ENCODE results near the gene ITGAD. TPM values are rescaled to one million over a fixed set of nuclear protein-coding genes. Genes with fewer than 3 reads are reported as not detected.

Gene ITGAD
- total and polyA plus RNA-seq, 2 of the 8 experiments (the other 6 are each of a cell fraction or from before 2014, with no cell fraction given) = 0.06 TPM; not detected in 1

GRCh38 chr16:31397096-31397660, 4.0 kb downstream of the ITGAD start:
- Histone ChIP-seq H3K18ac (ENCODE audit: extremely low read depth, low read length) (no peak overlapping the region), H3K9ac (replicated peaks in 1 of 4; ENCODE audit: extremely low read depth in 1 of 4, low read depth in 3 of 4, low read length in 3 of 4) (no peak overlapping the region), H3K27me3 (replicated peaks in 1 of 4; ENCODE audit: control insufficient read depth in 3 of 4, extremely low read depth in 1 of 4, insufficient read depth in 3 of 4, low read length in 3 of 4) (no peaks in the 10 kb centered on the region), H3K79me2 (ENCODE audit: control insufficient read depth in 1 of 2, insufficient read depth in 2 of 2, low read length in 2 of 2) (no peaks in the 10 kb centered on the region), H3K23ac (ENCODE audit: insufficient read length) (no peak overlapping the region), H3K4me1 (replicated peaks in 1 of 4; ENCODE audit: control insufficient read depth in 3 of 4, insufficient read depth in 4 of 4, low read length in 3 of 4) (peaks cover 0 to 5% (median 2%) of the 10 kb centered on the region in 4 experiments; a peak in 2 of 7 replicates), H2AK5ac (ENCODE audit: low read depth, low read length) (no peak overlapping the region), H4K91ac (replicated peaks; ENCODE audit: insufficient read length, low read length) (no peak overlapping the region), H4K8ac (ENCODE audit: extremely low read depth, insufficient read depth, low read length) (no peak overlapping the region), H2BK120ac (replicated peaks; ENCODE audit: low read depth, low read length) (no peak overlapping the region), H2BK5ac (ENCODE audit: low read depth, low read length) (no peak overlapping the region; the same call in 1 of the 2 replicates), H3K4me3 (ENCODE audit: extremely low read depth in 1 of 4, insufficient read depth in 2 of 4, low read depth in 3 of 4, low read length in 4 of 4) (no peak overlapping the region), H4K20me1 (replicated peaks in 1 of 2; ENCODE audit: control insufficient read depth in 1 of 2, insufficient read depth in 2 of 2, low read length in 2 of 2) (no peaks in the 10 kb centered on the region), H3K79me1 (ENCODE audit: low read depth, low read length) (no peaks in the 10 kb centered on the region), H2BK12ac (ENCODE audit: low read depth, low read length) (no peak overlapping the region), H2BK20ac (ENCODE audit: low read length) (no peak overlapping the region), H3K4me2 (ENCODE audit: insufficient read depth in 1 of 2, low read depth in 2 of 2, low read length in 2 of 2) (no peak overlapping the region), H3K36me3 (ENCODE audit: control insufficient read depth in 2 of 4, insufficient read depth in 4 of 4, low read length in 3 of 4) (no peaks in the 10 kb centered on the region), H2BK15ac (ENCODE audit: low read length) (no peak overlapping the region), H3K23me2 (ENCODE audit: low read depth, low read length) (no peaks in the 10 kb centered on the region), H3K14ac (ENCODE audit: insufficient read length) (no peak overlapping the region), H3K27ac (ENCODE audit: low read depth, low read length) (no peak overlapping the region), H3K56ac (replicated peaks; ENCODE audit: insufficient read length, low read depth, low read length) (no peak overlapping the region), H3K4ac (replicated peaks; ENCODE audit: insufficient read length, low read depth, low read length) (no peak overlapping the region), H4K5ac (ENCODE audit: insufficient read length, low read depth, low read length) (no peak overlapping the region), H2AFZ (ENCODE audit: low read length) (no peak overlapping the region), H3K9me3 (ENCODE audit: insufficient read depth in 2 of 2, low read depth in 1 of 2, low read length in 1 of 2) (no peaks in the 10 kb centered on the region)
- TF ChIP-seq SIN3A (conservative IDR thresholded peaks at IDR 0.05 in 1 of 2, IDR thresholded peaks at IDR 0.05 in 1 of 2; ENCODE audit: low read depth in 1 of 2, low read length in 2 of 2) = no peak
- FAIRE-seq (no peak), DNase-seq (ENCODE audit: low read depth in 1 of 2, low spot score in 2 of 2) (no peak)
- WGBS, 2 experiments (ENCODE audit: extremely low coverage in 1 of 2, insufficient coverage in 1 of 2, insufficient read length in 1 of 2, insufficient replicate concordance in 2 of 2, low coverage in 1 of 2, low lambda C conversion rate in 2 of 2, missing lambda C conversion rate in 1 of 2) = 91% methylated on average over 16 of the region's 18 CpGs; no CpG with 5 or more reads in 1 of the 2 experiments
- CTCF ChIA-PET (ENCODE audit: partially characterized antibody) = interaction anchor here (1.4 kb wide), 1 partner anchor 16 kb away, joined by 3 read pairs; no protein-coding TSS in a partner anchor
- POLR2A ChIA-PET (ENCODE audit: partially characterized antibody) = no interaction called here

All from H1 (cell line).